ENCODE data around the gene PMIS2. TPM values are rescaled to one million over a fixed set of nuclear protein-coding genes. Genes with fewer than 3 reads are reported as not detected.

PMIS2 gene
- total RNA-seq, 1 donor from 2014 or later = not detected

GRCh38 chr19:35628565-35629331 is 42.8 kb downstream of the PMIS2 start, which contains the start of gene RBM42:
Gene RBM42, plus strand, starts transcription at chr19:35629036. Its CDS starts 118 bp downstream, at chr19:35629154.
- H3K4me3 Mint-ChIP-seq (ENCODE audit: unreplicated experiment) = peak within 1 kb of the TSS; percentile 100
- no peaks in the 10 kb centered on the region for H3K27me3 ChIP-seq (ENCODE audit: insufficient read depth, low read length)
- peak within 1 kb of the TSS; percentile 99 for H3K4me2 ChIP-seq (ENCODE audit: low read length)
- no peaks in the 10 kb centered on the region for H3K27me3 Mint-ChIP-seq (ENCODE audit: low read depth, unreplicated experiment)
- no peaks in the 10 kb centered on the region for H3K9me3 ChIP-seq (ENCODE audit: insufficient read depth, low read depth, low read length)
- TF ChIP-seq CTCF (IDR thresholded peaks at IDR 0.05; ENCODE audit: insufficient read depth, low read depth, low read length) (no peak), EZH2 (IDR thresholded peaks at IDR 0.05; ENCODE audit: insufficient read depth, low read length) (no peak)
- no peaks in the 10 kb centered on the region for H4K20me1 ChIP-seq (ENCODE audit: insufficient read depth, low read length)
- peaks cover 19% of the 10 kb centered on the region for H3K36me3 ChIP-seq (ENCODE audit: insufficient read depth, low read length)
- peaks cover 24% of the 10 kb centered on the region for H3K79me2 ChIP-seq (ENCODE audit: insufficient read depth, low read length)
- peak within 1 kb of the TSS; percentile 70 for H2AFZ ChIP-seq (ENCODE audit: low read depth, low read length)
- DNase-seq (ENCODE audit: low read depth) (peak; percentile 98), FAIRE-seq (peak; percentile 95)
- H3K27ac ChIP-seq (ENCODE audit: low read depth, low read length) = peak within 1 kb of the TSS; percentile 81
- H3K36me3 Mint-ChIP-seq (ENCODE audit: low read depth, unreplicated experiment) = peaks cover 3% of the 10 kb centered on the region
- H3K4me1 Mint-ChIP-seq (ENCODE audit: low read depth, unreplicated experiment) = peaks cover 5% of the 10 kb centered on the region
- peak within 1 kb of the TSS; percentile 95 for H3K9ac ChIP-seq (ENCODE audit: low read length)
- peak within 1 kb of the TSS; percentile 79 for H3K4me3 ChIP-seq (ENCODE audit: insufficient read depth, low read depth, low read length)
- no peaks in the 10 kb centered on the region for H3K9me3 Mint-ChIP-seq (ENCODE audit: unreplicated experiment)
- H3K27ac Mint-ChIP-seq (ENCODE audit: unreplicated experiment) = peak within 1 kb of the TSS; percentile 98
- H3K4me1 ChIP-seq (ENCODE audit: insufficient read depth, low read length) = no peaks in the 10 kb centered on the region

- Histone ChIP-seq H3K36me3 (ENCODE audit: insufficient read depth, low read length) (peaks cover 20% of the 10 kb centered on the region), H3K4me1 (ENCODE audit: insufficient read depth, low read length) (no peaks in the 10 kb centered on the region), H3K27me3 (ENCODE audit: insufficient read depth, low read length) (no peaks in the 10 kb centered on the region), H3K4me2 (ENCODE audit: low read length) (peak overlapping the region; percentile 99), H4K20me1 (ENCODE audit: insufficient read depth, low read length) (no peaks in the 10 kb centered on the region), H3K9me3 (ENCODE audit: insufficient read depth, low read depth, low read length) (no peaks in the 10 kb centered on the region), H3K9ac (ENCODE audit: low read length) (peak overlapping the region; percentile 95), H3K27ac (ENCODE audit: low read depth, low read length) (peak overlapping the region; percentile 81), H3K4me3 (ENCODE audit: insufficient read depth, low read depth, low read length) (peak overlapping the region; percentile 79), H2AFZ (ENCODE audit: low read depth, low read length) (peak overlapping the region; percentile 70), H3K79me2 (ENCODE audit: insufficient read depth, low read length) (peaks cover 24% of the 10 kb centered on the region)
- Mint-ChIP-seq H3K9me3 (ENCODE audit: unreplicated experiment) (no peaks in the 10 kb centered on the region), H3K27me3 (ENCODE audit: low read depth, unreplicated experiment) (no peaks in the 10 kb centered on the region), H3K4me3 (ENCODE audit: unreplicated experiment) (peak overlapping the region; percentile 100), H3K4me1 (ENCODE audit: low read depth, unreplicated experiment) (peaks cover 5% of the 10 kb centered on the region), H3K36me3 (ENCODE audit: low read depth, unreplicated experiment) (peaks cover 3% of the 10 kb centered on the region), H3K27ac (ENCODE audit: unreplicated experiment) (peak overlapping the region; percentile 98)
- DNase-seq (ENCODE audit: low read depth) (no peak), FAIRE-seq (no peak)
- TF ChIP-seq CTCF (IDR thresholded peaks at IDR 0.05; ENCODE audit: insufficient read depth, low read depth, low read length) (no peak), EZH2 (IDR thresholded peaks at IDR 0.05; ENCODE audit: insufficient read depth, low read length) (no peak)
Measured at GRCh38 chr19:35629332-35629633, 43.3 kb downstream of the PMIS2 start.
